Measurements from ENCODE around the gene TJP3.

The TJP3 gene

DNA sequence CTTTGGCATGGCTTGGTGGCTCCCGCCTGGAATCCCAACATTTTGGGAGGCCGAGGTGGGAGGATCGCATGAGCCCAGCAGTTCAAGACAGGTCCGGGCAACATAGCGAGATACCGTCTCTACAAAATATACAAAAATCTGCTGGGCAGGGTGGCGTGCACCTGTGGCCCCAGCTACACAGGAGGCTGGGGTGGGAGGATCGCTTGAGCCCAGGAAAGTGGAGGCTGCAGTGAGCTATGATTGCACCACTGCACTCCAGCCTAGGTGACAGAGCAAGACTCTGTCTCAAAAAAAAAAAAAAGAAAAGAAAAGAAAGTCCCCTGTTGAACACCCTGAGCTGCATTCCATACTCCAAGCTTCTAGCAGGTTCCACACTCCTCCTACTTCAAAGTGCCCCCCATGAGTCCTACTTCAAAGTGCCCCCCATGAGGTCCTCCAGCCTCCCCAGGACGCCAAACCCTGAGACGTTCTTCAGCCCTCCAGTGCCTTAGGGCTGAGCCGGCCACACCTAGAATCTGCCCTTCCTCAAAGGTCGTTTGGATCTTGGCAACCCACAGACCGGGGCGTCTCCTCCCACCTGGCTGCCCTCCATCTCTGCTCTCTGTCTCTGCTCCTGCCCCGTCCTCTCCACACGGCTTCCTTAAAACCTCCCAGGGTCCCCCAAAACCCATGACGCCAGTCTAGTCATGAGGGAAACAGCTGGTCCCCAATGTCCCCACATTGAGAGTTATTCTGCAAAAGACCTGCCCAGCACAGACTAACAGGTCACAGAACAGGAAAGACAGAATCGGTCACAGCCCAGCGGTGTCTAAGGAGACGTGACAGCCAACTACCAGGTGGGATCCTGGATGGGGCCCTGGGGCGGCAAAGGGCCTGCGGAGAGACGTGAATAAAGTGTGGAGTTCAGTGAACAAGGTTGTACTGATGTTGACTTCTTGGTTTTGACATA, 4.8 kb downstream of the TJP3 start:
- no peak for FAIRE-seq

DNA sequence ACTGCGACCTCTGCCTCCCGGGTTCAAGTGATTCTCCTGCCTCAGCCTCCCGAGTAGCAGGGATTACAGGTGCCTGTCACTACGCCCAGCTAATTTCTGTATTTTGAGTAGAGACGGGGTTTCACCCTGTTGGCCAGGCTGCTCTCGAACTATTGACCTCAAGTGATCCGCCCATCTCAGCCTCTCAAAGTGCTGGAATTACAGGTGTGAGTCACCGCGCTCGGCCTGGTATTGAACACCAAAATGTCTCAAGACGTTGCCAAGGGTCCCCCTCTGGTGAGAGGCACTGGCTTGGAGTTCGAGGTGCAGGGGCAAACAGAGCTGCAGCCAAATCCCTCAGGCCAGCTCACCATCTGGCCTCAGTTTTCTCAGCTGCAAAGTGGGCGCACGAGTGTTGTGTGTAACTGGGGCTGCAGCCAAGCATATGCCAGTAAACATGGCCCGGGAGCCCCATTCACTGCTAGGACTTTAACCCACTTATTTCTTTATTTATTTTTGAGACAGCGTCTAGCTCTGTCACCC, 8.0 kb downstream of the TJP3 start:
- no peak for FAIRE-seq

- no peak for FAIRE-seq
Measured at GRCh38 chr19:3719868-3720267, 11.7 kb downstream of the TJP3 start.

DNA sequence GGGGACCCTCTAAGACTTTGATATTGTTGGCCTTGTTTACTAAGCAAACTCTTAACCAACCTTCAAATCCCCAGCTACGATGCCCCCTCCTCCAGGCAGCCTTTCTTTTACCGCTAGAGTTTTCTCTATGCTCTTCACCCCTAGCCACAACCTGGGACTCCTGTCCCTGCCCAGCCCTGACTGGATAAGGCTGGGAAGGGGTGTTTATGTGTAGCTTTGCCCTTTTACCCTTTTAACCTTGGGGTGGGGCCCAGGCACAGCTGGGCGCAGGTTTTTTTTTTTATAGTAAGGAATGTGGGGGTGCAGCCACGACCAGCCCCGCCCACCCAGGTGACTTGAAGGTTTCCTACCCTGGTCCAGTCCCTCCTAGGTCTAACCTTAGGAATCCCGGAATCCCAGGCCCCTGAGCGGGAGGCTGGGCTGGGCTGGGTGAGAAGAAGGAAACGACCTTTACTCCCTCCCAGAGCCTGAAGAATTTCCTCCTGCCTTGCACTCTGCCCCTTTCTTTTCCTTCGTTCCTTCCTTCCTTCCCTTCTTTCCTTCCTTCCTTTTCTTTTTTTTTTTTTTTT, 12.2 kb downstream of the TJP3 start:
- no peak for FAIRE-seq

DNA sequence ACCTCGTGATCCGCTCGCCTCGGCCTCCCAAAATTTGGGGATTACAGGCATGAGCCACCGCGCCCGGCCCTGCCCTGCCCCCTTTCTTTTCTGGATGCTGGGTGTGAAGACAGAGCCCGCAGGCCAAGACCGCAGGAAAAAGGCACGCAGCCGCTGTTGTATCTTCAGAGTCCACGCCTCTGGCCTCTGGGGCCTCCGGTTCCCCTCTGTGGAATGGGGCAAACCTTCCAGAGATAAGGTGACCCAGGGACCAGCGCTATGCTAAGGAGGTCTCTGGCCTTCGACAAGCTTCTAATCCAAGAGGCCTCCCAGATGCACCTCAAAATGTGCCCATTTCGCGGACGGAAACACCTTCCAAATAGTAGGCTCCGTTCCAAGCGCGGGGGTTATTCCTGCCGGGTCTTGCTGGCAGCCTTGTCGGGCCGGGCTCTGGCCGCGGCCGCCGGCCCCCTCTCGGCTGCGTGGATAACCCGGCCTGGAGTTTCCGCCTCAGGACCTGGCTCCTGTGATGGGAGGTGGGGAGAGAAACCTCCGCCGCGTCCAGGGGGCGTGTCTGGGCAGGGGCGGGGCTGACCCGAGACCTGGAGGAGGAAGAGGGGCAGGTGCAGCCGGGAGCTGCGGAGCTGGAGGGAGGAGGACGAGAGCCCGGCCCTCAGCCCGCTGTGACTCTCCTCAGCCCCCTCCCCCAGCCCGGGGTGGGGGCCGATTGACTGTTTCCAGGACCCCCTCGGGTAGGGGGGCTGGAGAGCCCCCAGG, 13.1 kb downstream of the TJP3 start:
- FAIRE-seq = no peak

GRCh38 chr19:3721887-3722442, 13.8 kb downstream of the TJP3 start:
- FAIRE-seq = no peak

GRCh38 chr19:3722443-3723109, 14.4 kb downstream of the TJP3 start:
- no peak for FAIRE-seq

- no peak for FAIRE-seq
Measured at GRCh38 chr19:3723110-3723488, 14.9 kb downstream of the TJP3 start.

- no peak for FAIRE-seq
Measured at GRCh38 chr19:3723883-3724282, 15.7 kb downstream of the TJP3 start.

DNA sequence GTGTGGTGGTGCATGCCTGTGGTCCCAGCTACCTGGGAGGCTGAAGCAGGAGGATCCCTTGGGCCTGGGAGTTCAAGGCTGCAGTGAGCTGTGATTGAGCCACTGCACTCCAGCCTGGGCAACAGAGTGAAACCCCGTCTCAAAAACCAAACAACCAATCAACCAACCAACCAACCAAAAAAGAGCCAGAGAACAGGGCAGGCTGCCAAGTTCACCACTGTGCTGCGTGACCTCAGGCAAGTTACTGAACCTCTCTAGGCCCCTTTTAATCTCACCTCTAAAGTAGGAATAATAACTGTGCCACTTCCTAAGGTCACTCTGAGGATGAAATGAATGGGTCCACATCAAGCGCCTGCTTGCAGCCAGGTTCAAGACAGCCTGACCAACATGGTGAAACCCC, 16.9 kb downstream of the TJP3 start:
- FAIRE-seq = no peak

DNA sequence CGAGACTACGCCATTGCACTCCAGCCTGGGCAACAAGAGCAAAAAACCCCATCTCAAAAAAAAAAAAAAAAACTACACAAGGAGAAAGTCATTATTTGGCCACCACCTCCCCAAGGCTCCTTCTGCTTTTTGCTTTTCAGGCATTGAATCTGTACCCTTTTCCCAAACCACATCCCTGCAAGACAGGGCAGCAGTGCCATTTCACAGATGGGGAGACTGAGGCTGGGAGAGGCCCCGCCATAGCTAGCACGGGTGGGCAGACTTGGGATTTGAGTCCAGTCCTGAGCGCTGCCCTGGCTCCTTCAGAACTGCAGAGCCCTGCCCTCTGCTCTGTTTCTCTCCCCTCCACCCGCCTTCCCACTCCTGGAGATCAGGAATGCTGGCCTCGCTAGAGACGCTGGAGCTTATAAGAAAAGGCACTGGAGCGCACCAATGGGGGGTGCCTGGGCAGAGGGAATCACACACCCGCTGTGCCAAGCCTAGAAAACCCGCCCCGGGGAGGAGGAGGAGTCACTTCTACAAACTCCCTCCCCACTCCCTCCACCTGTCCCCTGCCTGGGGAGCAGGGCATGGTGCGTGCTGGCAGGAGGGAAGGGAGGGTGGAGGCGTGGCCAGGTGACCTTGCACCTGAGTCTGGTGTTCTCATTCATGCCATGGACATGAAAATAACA, 17.6 kb downstream of the TJP3 start:
- FAIRE-seq = no peak

DNA sequence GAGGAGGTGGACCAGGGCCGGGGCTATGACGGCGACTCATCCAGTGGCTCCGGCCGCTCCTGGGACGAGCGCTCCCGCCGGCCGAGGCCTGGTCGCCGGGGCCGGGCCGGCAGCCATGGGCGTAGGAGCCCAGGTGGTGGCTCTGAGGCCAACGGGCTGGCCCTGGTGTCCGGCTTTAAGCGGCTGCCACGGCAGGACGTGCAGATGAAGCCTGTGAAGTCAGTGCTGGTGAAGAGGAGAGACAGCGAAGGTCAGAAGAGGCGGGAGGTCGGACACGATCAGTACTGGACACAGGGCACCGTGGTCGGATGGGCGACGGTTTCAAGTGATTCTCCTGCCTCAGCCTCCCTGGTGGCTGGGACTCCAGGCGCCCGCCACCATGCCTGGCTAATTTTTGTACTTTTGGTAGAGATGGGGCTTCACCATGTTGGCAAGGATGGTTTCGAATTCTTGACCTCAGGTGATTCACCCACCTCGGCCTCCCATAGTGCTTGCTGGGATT, 22.3 kb downstream of the TJP3 start:
- FAIRE-seq = no peak

- no peak for FAIRE-seq
Measured at GRCh38 chr19:3732108-3732507, 23.9 kb downstream of the TJP3 start.

DNA sequence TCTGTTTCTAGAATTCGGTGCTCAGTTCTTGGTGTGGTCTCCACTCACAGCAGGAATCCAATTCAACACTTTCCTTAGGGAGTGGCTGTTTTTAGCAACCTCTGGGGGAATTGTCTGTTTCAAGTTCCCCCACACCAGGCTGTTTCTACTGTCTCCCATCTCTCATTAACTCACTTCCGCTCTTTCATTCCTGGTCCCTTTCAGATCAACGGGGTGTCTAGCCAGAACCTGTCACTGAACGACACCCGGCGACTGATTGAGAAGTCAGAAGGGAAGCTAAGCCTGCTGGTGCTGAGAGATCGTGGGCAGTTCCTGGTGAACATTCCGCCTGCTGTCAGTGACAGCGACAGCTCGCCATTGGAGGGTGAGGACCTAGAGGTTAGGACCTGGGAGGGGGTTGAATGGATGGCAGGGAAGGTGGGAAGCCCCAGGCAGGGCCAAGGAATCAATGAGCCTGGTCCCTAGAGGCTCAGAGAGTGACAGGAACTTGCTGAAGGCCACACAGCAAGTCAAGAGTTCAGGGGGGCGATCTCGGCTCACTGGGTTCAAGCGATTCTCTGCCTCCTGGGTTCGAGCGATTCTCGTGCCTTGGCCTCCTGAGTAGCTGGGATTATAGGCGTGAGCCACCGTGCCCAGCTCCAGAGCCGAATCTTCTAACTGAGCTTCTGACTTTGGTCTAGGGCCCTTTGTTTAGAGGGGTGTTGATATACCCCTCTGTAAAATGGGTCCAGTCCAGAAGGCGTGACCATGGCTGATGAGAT, 25.5 kb downstream of the TJP3 start:
- no peak for FAIRE-seq

DNA sequence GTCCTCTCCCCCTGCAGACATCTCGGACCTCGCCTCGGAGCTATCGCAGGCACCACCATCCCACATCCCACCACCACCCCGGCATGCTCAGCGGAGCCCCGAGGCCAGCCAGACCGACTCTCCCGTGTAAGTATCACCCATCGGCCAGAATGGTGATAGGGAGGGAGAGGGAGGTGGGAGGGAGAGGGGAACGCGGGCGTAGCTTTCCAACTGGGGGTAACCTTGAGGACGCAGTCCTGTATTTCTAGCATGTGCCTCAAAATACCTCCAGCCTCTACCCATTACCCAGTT, 26.1 kb downstream of the TJP3 start:
- no peak for FAIRE-seq

- no peak for FAIRE-seq
Measured at GRCh38 chr19:3736106-3736724, 28.0 kb downstream of the TJP3 start.

GRCh38 chr19:3737487-3738205, 29.5 kb downstream of the TJP3 start:
- no peak for FAIRE-seq

- FAIRE-seq = no peak
Measured at GRCh38 chr19:3738477-3739220, 30.5 kb downstream of the TJP3 start.

DNA sequence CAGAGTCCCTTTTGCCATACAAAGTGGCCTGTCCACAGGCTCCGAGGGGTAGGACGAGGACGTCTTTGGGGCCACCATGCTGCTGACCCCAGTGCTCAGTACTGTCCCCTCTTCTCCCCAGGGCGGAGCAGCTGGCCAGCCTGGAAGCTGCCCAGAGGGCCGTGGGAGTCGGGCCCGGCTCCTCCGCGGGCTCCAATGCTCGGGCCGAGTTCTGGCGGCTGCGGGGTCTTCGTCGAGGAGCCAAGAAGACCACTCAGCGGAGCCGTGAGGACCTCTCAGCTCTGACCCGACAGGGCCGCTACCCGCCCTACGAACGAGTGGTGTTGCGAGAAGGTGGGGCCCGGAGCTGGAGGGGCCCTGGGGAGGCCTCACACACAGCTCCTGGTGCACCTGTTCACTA, 32.2 kb downstream of the TJP3 start:
- FAIRE-seq = no peak
